Osteoblast (primary cell): Measurements from ENCODE around the gene RYR2. TPM values are rescaled to one million over a fixed set of nuclear protein-coding genes. Genes with fewer than 3 reads are reported as not detected.
A peak's percentile ranks its signal among the peaks of the same experiment; 100 is the strongest.

Source experiments
- DNase-seq: peaks from one replicate; pipeline ENCODE4 v3.0.0; 2011; ENCODE audit warnings: low spot score, mixed read lengths; ENCODE audit not compliant: insufficient read length; ENCODE audit errors: missing footprints
- H2AFZ ChIP-seq: 2 replicates; pipeline ENCODE4 v1.6.0; 2011; ENCODE audit warnings: mild to moderate bottlenecking, low read length
- H3K27ac ChIP-seq: 2 replicates; pipeline ENCODE4 v1.5.1; 2011; ENCODE audit warnings: mild to moderate bottlenecking, low read depth, low read length, moderate library complexity
- H3K27me3 ChIP-seq: 2 replicates; pipeline ENCODE4 v1.6.0; 2012; ENCODE audit warnings: mild to moderate bottlenecking, control low read depth, inconsistent platforms, low read length, moderate library complexity; ENCODE audit not compliant: insufficient read depth
- H3K36me3 ChIP-seq: 2 replicates; pipeline ENCODE4 v1.5.1; 2011; ENCODE audit warnings: mild to moderate bottlenecking, low read length, control low read depth, moderate library complexity; ENCODE audit not compliant: insufficient read depth
- H3K4me1 ChIP-seq: 2 replicates; pipeline ENCODE4 v1.5.1; 2011; ENCODE audit warnings: mild to moderate bottlenecking, low read length, control low read depth, moderate library complexity; ENCODE audit not compliant: insufficient read depth
- H3K4me2 ChIP-seq: 2 replicates; pipeline ENCODE4 v1.6.0; 2011; ENCODE audit warnings: mild to moderate bottlenecking, low read length; ENCODE audit not compliant: insufficient read depth
- H3K4me3 ChIP-seq: fragments of 200-600 bp; sonication (generic); 3 replicates; pipeline ENCODE4 v1.5.1; 2012; ENCODE audit warnings: mild to moderate bottlenecking, low read length, inconsistent platforms; ENCODE audit not compliant: insufficient read depth
- H3K79me2 ChIP-seq: 2 replicates; pipeline ENCODE4 v1.6.0; 2012; ENCODE audit warnings: mild to moderate bottlenecking, low read length, control low read depth, inconsistent platforms; ENCODE audit not compliant: insufficient read depth
- H3K9me3 ChIP-seq: 2 replicates; pipeline ENCODE4 v1.5.1; 2011; ENCODE audit warnings: low read depth, low read length, control low read depth
- H4K20me1 ChIP-seq: 2 replicates; pipeline ENCODE4 v1.6.0; 2012; ENCODE audit warnings: mild to moderate bottlenecking, low read length, control low read depth; ENCODE audit not compliant: insufficient read depth
- total RNA-seq: library from RNA; depleted of rRNA; stranded (reverse); fragments of >200 nt; gene quantifications from 2 replicates; pipeline ENCODE4 v1.2.3, GENCODE V29; 2012
- TF ChIP-seq, protein P1 (sequence below): IDR thresholded peaks from 2 replicates; pipeline ENCODE4 v1.5.1; 2011; ENCODE audit warnings: mild to moderate bottlenecking, low read depth, low read length, moderate library complexity; ENCODE audit errors: extremely low read depth

Gene RYR2
- total RNA-seq, 1 donor, result not detected

DNA sequence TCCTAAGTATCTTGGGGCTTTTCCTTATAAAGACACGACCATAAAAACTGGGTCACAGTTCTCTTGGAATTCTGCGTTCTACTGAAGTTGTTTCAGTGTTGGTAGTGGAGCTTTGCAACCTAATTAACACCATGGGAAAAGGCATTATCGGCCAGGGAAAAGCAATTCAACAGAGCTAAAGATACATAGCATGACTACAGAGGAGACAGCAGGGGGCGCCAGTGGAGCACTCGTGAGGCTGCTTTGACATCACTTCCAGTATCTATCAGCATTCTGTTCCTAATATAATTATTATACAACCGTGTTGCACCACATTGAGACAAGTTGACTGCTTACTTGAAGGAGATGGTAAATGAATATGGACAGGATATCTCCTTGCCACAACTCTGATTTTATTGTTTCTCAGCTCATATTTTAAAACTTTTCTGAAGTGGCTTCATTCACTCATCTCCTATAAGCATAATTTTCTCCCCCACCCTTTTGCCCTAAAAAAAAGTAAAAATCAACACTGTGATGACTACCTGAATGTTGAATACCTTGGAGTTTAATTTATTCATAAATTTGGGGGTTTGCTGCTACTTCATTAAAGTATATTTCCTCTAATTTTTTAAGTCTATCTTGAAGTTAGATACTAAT, 809.3 kb downstream of the RYR2 start:
- no peak overlapping the region for H2AFZ ChIP-seq
- no peaks in the 10 kb centered on the region for H3K4me1 ChIP-seq
- no peak overlapping the region for H3K4me2 ChIP-seq
- no peaks in the 10 kb centered on the region for H3K9me3 ChIP-seq
- H3K4me3 ChIP-seq, result no peak overlapping the region
- H4K20me1 ChIP-seq, result no peaks in the 10 kb centered on the region
- H3K27me3 ChIP-seq, result no peaks in the 10 kb centered on the region
- no peaks in the 10 kb centered on the region for H3K79me2 ChIP-seq
- H3K36me3 ChIP-seq, result no peaks in the 10 kb centered on the region
- DNase-seq, result peak; percentile 57
- TF ChIP-seq, protein P1, sequence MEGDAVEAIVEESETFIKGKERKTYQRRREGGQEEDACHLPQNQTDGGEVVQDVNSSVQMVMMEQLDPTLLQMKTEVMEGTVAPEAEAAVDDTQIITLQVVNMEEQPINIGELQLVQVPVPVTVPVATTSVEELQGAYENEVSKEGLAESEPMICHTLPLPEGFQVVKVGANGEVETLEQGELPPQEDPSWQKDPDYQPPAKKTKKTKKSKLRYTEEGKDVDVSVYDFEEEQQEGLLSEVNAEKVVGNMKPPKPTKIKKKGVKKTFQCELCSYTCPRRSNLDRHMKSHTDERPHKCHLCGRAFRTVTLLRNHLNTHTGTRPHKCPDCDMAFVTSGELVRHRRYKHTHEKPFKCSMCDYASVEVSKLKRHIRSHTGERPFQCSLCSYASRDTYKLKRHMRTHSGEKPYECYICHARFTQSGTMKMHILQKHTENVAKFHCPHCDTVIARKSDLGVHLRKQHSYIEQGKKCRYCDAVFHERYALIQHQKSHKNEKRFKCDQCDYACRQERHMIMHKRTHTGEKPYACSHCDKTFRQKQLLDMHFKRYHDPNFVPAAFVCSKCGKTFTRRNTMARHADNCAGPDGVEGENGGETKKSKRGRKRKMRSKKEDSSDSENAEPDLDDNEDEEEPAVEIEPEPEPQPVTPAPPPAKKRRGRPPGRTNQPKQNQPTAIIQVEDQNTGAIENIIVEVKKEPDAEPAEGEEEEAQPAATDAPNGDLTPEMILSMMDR, result peak; percentile 52
- no peak overlapping the region for H3K27ac ChIP-seq

- no peaks in the 10 kb centered on the region for H3K9me3 ChIP-seq
- DNase-seq, result no peak
- H2AFZ ChIP-seq, result no peak overlapping the region
Observed at GRCh38 chr1:237852342-237852741, 810.4 kb downstream of the RYR2 start.

DNA sequence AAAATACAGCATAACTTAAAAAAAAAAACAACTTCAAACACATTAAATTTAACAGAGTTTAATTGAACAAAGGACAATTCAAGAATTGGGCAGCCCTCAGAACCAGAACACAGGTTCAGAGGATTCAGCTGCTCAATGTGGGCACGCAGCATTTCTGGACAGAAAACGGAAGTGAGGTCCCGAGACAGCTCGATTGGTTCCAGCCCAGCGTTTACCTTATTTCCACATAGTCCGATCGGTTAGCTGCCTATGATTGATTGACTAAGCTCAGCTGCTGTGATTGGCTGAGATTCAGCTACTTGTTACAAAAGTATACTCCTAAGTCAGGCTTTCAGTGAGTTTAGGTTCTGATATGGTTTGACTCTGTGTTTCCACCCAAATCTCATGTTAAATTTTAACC, 815.5 kb downstream of the RYR2 start:
- no peaks in the 10 kb centered on the region for H3K36me3 ChIP-seq
- H3K27me3 ChIP-seq, result no peaks in the 10 kb centered on the region
- H3K4me1 ChIP-seq, result no peaks in the 10 kb centered on the region
- H3K9me3 ChIP-seq, result no peaks in the 10 kb centered on the region
- no peak overlapping the region for H2AFZ ChIP-seq
- H3K4me2 ChIP-seq, result no peak overlapping the region
- TF ChIP-seq, protein P1, result no peak
- no peaks in the 10 kb centered on the region for H4K20me1 ChIP-seq
- no peaks in the 10 kb centered on the region for H3K79me2 ChIP-seq
- H3K27ac ChIP-seq, result no peak overlapping the region
- no peak overlapping the region for H3K4me3 ChIP-seq
- DNase-seq, result no peak

More at GRCh38 chr1:237852342-237852741, 810.4 kb downstream of the RYR2 start:
- Histone ChIP-seq H3K4me3 (no peak overlapping the region), H3K27ac (no peak overlapping the region), H3K4me1 (no peaks in the 10 kb centered on the region), H3K27me3 (no peaks in the 10 kb centered on the region), H3K79me2 (no peaks in the 10 kb centered on the region), H3K36me3 (no peaks in the 10 kb centered on the region), H3K4me2 (no peak overlapping the region), H4K20me1 (no peaks in the 10 kb centered on the region)
- TF ChIP-seq, protein P1, result no peak

GRCh38 chr1:237858992-237859391, 817.0 kb downstream of the RYR2 start:
- Histone ChIP-seq H3K9me3 (no peaks in the 10 kb centered on the region), H3K4me1 (no peaks in the 10 kb centered on the region), H3K4me2 (no peak overlapping the region), H4K20me1 (no peaks in the 10 kb centered on the region), H2AFZ (no peak overlapping the region), H3K27me3 (no peaks in the 10 kb centered on the region), H3K36me3 (no peaks in the 10 kb centered on the region), H3K79me2 (no peaks in the 10 kb centered on the region), H3K4me3 (no peak overlapping the region), H3K27ac (no peak overlapping the region)
- no peak for DNase-seq
- TF ChIP-seq, protein P1, result no peak
